GM21737 (cell line): ENCODE results near the gene ITPR1.
"Not testable (repeated sequence)": the region's sequence is repeated elsewhere in the genome, so short reads cannot be mapped to it uniquely, and the experiment has no call there.

Experiments used
- ATAC-seq: cut with Tn5 transposase; IDR thresholded peaks from one replicate; pipeline ENCODE4 v1.9.1; 2021; ENCODE audit warnings: mild to moderate bottlenecking, moderate library complexity; ENCODE audit not compliant: unreplicated experiment

Gene ITPR1

DNA sequence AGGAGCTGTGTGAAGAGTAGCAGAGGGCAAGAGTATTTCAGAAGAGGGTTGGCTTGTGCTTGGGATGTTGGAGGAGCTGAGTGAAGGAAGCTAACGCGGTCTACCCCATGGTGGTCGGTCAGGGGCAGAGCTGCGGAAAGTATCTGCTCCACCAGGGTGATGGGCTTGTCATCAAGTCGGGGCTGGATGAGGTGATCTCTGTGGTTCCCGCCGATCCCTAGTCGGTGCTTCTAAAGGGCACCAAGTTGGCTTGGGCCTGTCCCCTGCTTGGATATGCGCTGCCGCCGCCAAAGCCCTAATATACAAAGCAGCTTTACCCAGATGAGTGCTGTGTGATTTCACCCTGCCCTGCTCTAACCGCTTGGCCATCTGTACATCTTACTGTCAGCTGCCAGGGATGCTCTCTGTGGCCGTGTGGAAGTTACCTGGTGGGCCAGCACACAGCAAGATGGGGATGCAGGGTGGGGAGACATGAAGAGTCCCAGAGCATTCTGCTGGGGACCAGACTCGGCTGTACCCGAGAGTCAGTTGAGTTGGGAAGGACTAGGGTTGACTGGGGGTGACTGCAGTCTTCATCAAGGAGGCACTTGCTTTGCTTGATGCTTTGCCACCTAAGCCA lies 260.0 kb downstream of the ITPR1 start:
- no peak for ATAC-seq

DNA sequence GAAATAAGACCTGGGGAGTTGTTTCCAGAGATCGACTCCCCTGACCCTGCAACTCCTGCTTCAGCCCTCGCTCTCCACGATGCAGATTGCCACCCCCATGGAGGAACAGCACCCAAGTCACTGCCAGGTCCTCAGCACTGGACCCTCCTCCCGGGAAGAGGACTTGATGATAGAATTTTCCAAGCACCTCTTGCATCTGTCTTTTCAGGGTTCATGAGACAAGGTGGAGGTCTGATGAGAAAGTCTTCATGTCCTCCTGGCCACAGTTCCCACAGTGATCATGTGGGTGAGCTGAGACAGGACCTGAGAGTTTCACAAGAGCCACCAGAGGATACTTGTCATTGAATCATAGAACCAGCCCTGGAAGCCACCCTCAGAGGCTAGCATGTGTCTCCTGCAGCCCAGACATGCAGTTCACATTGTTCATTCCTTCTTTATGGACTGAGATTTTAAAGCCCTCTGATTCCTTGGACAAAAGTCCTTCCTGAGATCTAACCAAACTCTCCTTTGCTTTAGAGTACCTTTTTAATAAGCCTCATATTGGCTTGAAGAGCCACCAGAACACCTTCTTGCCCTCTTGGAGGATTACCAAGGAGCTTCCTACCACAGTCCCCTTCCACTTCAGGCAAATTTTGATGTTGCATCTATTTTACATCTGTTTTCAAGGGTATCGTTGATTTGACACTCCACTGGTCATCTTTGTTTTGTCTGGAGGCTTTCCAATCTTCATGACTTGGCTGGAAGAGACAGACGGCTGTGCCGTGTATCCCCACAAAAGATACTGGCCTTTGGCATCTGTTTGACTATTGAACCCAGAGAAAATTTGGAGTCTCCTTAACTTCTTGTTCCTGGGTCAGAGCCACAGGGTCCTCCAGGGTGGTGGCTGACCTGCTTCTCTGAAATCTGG lies 261.3 kb downstream of the ITPR1 start:
- peak; percentile 62 for ATAC-seq

GRCh38 chr3:4755566-4755965 lies 262.4 kb downstream of the ITPR1 start:
- no peak for ATAC-seq

DNA sequence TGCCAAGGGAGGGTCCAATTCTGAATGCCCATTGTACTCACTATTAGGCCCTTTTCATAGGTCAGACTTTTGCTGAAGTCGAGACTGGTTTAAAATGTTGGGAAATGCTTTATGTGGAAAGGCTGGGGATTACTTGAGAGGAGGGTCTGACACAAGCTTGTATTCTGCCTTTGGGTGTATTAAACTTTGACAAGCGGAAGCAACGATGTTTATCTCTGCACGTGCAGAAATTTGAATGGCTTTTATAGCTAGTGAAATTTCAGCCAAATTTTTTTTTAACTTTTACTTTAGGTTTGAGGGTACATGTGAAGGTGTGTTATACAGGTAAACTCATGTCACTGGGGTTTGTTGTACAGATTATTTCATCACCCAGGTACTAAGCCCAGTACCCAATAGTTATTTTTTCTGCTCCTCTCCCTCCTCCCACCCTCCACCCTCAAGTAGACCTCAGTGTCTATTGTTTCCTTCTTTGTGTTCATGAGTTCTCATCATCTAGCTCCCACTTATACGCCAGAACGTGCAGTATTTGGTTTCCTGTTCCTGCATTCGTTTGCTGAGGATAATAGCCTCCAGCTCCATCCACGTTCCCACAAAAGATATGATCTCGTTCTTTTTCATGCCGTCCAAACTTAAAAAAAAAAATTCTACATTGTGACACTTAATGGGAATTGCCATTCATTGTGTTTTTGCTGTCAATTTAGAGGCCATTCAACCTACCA lies 263.1 kb downstream of the ITPR1 start:
- ATAC-seq: no peak

DNA sequence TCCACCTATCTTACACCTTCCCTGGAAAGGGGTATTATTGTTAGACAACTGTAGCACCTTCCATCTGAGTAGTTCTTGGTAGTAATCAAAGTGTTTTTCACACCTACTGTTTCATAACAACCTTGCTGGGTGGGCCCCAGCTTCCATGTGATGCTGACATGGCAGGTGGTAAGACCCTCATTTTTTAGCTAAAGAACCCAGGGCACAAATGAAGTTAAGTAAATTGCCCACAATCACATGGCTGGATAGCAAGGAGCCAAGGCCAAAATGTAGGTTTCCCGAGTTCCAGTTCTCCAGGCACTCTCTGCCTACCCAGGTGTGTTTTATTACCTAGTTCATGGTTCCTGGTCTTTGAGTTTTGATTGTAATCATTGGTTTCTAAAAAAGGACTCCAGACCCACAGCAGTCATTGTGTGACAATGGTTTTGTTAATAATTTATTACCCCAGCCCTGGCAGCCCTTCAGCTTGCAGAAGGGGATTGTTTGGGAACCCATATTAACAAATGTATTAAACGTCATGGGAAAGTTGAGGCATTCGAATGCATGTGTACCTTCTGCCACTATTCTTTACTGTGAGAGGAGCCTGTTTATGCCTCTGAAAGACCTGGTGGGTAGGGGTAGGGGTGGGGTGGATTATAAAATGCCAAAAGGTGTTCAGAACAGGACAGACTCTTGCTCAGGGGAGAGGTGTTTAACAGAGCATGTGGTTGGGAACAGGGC lies 263.9 kb downstream of the ITPR1 start:
- peak; percentile 32 for ATAC-seq

DNA sequence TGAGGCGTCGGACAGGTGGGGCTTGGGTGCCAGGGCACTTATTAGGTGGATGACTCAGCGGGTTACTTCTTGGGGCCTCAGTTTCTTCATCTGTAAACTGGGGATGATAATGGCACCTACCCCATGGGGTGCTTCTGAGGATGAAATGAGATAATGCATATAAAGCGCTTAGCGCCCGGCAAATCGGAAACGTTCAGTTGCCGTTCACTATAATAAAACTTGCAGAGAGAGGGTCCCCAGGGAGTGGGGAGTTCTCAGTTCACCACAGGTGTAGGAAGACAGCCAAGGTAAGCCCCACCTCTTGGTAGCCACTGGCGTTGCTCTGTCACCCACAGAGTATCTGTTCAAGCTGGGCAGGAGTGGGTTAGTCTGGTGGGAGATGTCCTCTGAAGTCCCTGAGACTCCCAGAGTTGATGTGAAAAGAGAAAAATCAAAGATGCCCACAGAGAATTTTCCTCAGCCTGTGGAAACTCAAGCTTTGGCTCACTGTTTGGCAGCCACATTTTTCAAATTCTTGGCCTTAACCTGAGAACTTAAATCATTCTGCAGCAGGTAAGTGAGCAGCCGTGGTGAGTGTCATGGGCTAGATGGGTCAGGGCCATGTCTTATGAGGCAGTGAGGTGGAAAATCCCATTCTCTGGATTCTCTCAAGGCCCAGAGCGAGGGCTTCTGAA lies 264.6 kb downstream of the ITPR1 start:
- ATAC-seq: no peak

DNA sequence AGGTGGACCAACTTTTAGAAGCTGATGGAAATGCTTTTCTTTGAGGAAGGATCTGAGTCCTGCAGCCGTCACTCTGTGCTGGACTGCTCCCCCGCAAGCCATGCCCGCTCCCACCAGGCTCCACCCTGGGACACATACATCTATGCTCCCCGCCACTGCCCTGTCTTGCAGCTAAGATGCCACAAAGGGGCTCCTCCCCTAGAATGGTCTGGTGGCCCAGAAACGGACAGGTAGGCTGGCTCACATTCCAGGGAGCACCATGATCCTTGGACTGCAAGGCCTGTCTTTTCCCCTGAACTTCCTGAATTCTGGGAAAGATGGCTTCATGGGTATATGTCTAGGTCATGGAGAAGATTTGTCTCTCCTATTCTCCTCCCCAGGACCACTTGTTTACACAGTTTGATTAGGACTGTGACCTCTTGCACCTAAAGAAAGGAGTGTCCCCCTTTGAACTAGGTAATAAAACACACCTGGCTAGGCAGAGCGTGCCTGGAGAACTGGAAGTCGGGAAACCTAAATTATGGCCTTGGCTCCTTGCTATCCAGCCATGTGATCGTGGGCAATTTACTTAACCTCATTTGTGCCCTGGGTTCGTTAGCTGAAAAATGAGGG lies 265.2 kb downstream of the ITPR1 start:
- ATAC-seq: no peak

GRCh38 chr3:4758957-4759656 lies 266.0 kb downstream of the ITPR1 start:
- ATAC-seq: no peak

DNA sequence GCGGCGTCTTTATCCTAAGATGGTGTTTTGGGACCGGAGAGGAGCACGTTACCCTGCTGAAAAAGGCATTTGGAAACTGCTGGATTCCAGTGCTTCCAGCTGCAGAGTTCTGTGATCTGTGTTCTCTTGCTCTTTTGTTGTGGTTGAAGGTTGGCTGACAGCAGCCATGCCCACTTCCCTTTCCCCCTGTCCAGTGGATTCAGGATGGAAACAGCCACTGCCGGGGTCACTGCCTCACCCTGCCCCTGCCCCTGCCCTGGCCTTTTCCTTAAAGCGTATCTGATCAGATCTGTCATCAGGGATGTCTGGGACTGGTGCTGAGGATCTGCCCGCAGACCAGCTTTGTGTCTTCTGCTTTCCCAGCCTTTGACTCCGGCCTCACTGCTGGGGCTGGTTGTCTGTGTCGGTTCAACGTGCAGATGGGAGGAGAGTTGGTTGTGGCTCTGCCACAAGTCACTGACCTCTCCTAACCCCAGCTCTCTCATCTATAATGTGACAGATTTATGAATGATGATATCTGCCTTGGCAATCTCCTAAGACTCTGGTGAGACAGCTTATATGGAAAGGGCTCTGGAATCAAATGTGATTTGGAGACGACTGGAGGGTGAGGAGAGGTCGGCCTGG lies 266.7 kb downstream of the ITPR1 start:
- ATAC-seq: no peak

GRCh38 chr3:4761759-4762158 lies 268.6 kb downstream of the ITPR1 start:
- ATAC-seq: no peak

- not testable (repeated sequence) for ATAC-seq
These were observed 269.5 kb downstream of the ITPR1 start for GRCh38 chr3:4762481-4763230.

DNA sequence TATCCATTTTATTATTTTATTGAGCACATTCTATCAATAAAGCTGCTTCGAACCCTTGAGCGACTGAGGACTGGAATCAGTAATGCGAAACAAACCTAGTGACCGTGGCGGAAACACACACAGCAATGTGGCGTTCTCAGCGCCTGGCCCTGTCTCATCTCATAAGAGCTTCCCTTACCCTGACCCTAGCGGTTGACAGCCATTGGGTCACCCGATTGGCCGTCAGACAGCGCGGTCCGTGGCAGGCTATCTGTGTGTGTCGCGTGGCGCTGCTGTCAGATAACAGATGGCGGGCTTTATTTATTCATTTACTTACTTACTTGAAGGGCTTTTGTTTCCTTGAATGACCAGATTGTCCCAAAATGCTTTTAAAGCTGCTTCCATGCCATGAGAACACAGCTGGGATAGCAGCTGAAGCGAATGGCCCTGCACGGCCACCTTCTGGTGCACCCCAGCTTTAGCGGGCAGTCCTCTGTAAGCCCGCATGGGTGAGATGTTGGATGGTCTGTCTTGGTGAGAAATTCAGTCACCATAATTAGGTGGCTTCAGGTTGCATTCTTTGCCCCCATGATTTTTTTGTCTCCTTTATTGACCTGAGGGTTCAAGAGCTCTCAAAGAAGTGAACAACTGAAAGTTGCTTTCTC lies 270.6 kb downstream of the ITPR1 start:
- no peak for ATAC-seq

- ATAC-seq: no peak
These were observed 272.1 kb downstream of the ITPR1 start for GRCh38 chr3:4765212-4765611.

GRCh38 chr3:4766263-4766662 lies 273.1 kb downstream of the ITPR1 start:
- no peak for ATAC-seq

- ATAC-seq: no peak
These were observed 273.8 kb downstream of the ITPR1 start for GRCh38 chr3:4766716-4767499.

- no peak for ATAC-seq
These were observed 274.9 kb downstream of the ITPR1 start for GRCh38 chr3:4768021-4768420.

GRCh38 chr3:4768521-4768920 lies 275.4 kb downstream of the ITPR1 start:
- no peak for ATAC-seq
